KG1 (cell line): ENCODE data around the gene FNIP1.
"Not testable (repeated sequence)": the region's sequence is repeated elsewhere in the genome, so short reads cannot be mapped to it uniquely, and the experiment has no call there.

Experiments
- DNase-seq: peaks from one replicate; lab custom pipeline; 2025; lab: John Stamatoyannopoulos, UW

The FNIP1 gene

GRCh38 chr5:131637694-131638093 lies 159.1 kb downstream of the FNIP1 start:
- no peak for DNase-seq

GRCh38 chr5:131635684-131636572 lies 160.9 kb downstream of the FNIP1 start:
- DNase-seq: no peak

GRCh38 chr5:131634996-131635683 lies 161.7 kb downstream of the FNIP1 start, which contains the start of gene RAPGEF6:
RAPGEF6 (minus strand) TSS chr5:131635229; CDS start chr5:131635030, 199 bp downstream.
- DNase-seq: peak; percentile 70

GRCh38 chr5:131634666-131634995 lies 162.2 kb downstream of the FNIP1 start:
- no peak for DNase-seq

GRCh38 chr5:131634238-131634637 lies 162.6 kb downstream of the FNIP1 start:
- DNase-seq: no peak

- DNase-seq: no peak
Observed at GRCh38 chr5:131633830-131634229, 163.0 kb downstream of the FNIP1 start.

- no peak for DNase-seq
Observed at GRCh38 chr5:131630963-131631350, 165.9 kb downstream of the FNIP1 start.

- DNase-seq: no peak
Observed at GRCh38 chr5:131630208-131630962, 166.4 kb downstream of the FNIP1 start.

- no peak for DNase-seq
Observed at GRCh38 chr5:131628990-131629389, 167.8 kb downstream of the FNIP1 start.

GRCh38 chr5:131627207-131627865 lies 169.5 kb downstream of the FNIP1 start:
- no peak for DNase-seq

GRCh38 chr5:131622633-131623032 lies 174.2 kb downstream of the FNIP1 start:
- DNase-seq: no peak

GRCh38 chr5:131621164-131621563 lies 175.7 kb downstream of the FNIP1 start:
- not testable (repeated sequence) for DNase-seq

GRCh38 chr5:131619102-131619501 lies 177.7 kb downstream of the FNIP1 start:
- DNase-seq: no peak

- no peak for DNase-seq
Observed at GRCh38 chr5:131617140-131617822, 179.5 kb downstream of the FNIP1 start.

- DNase-seq: no peak
Observed at GRCh38 chr5:131615957-131616356, 180.9 kb downstream of the FNIP1 start.

- DNase-seq: no peak
Observed at GRCh38 chr5:131613423-131613822, 183.4 kb downstream of the FNIP1 start.

- DNase-seq: no peak
Observed at GRCh38 chr5:131611064-131611381, 185.8 kb downstream of the FNIP1 start.

- no peak for DNase-seq
Observed at GRCh38 chr5:131610198-131611063, 186.4 kb downstream of the FNIP1 start.

GRCh38 chr5:131609774-131610173 lies 187.0 kb downstream of the FNIP1 start:
- no peak for DNase-seq

GRCh38 chr5:131608597-131608996 lies 188.2 kb downstream of the FNIP1 start:
- DNase-seq: no peak
